HG03469 (cell line): Measurements from ENCODE around the gene PPDPF.

Experiments used
- ATAC-seq: cut with Tn5 transposase; IDR thresholded peaks from one replicate; pipeline ENCODE4 v1.9.1; 2021; ENCODE audit warnings: mild to moderate bottlenecking, moderate library complexity, moderate number of reproducible peaks; ENCODE audit not compliant: unreplicated experiment

PPDPF gene

GRCh38 chr20:63536241-63536977 is 15.8 kb downstream of the PPDPF start:
- no peak for ATAC-seq

GRCh38 chr20:63536997-63537524 is 16.5 kb downstream of the PPDPF start, which contains the start of gene PTK6:
Gene PTK6, minus strand, starts transcription at chr20:63537376. Its CDS starts 62 bp downstream, at chr20:63537314.
- ATAC-seq: peak; percentile 5

- peak; percentile 55 for ATAC-seq
These were observed 17.1 kb downstream of the PPDPF start for GRCh38 chr20:63537525-63538203.

- ATAC-seq: no peak
These were observed 17.9 kb downstream of the PPDPF start for GRCh38 chr20:63538204-63539091.

GRCh38 chr20:63539092-63539430 is 18.5 kb downstream of the PPDPF start:
- no peak for ATAC-seq

GRCh38 chr20:63539441-63540370 is 19.1 kb downstream of the PPDPF start:
- no peak for ATAC-seq

- no peak for ATAC-seq
These were observed 20.0 kb downstream of the PPDPF start for GRCh38 chr20:63540417-63541186.

GRCh38 chr20:63541371-63541770 is 20.8 kb downstream of the PPDPF start:
- no peak for ATAC-seq

GRCh38 chr20:63542031-63542559 is 21.5 kb downstream of the PPDPF start:
- ATAC-seq: no peak

GRCh38 chr20:63542696-63543095 is 22.1 kb downstream of the PPDPF start:
- no peak for ATAC-seq

GRCh38 chr20:63543131-63543530 is 22.6 kb downstream of the PPDPF start:
- no peak for ATAC-seq

GRCh38 chr20:63543733-63544132 is 23.2 kb downstream of the PPDPF start:
- ATAC-seq: no peak

GRCh38 chr20:63544241-63544957 is 23.8 kb downstream of the PPDPF start:
- ATAC-seq: no peak

GRCh38 chr20:63544958-63545516 is 24.5 kb downstream of the PPDPF start:
- ATAC-seq: no peak

- ATAC-seq: no peak
These were observed 25.2 kb downstream of the PPDPF start for GRCh38 chr20:63545814-63546213.

- no peak for ATAC-seq
These were observed 25.8 kb downstream of the PPDPF start for GRCh38 chr20:63546256-63546955.

GRCh38 chr20:63546956-63547724 is 26.6 kb downstream of the PPDPF start:
- no peak for ATAC-seq
